ENCODE results near the gene TXN2. TPM values are rescaled to one million over a fixed set of nuclear protein-coding genes. Genes with fewer than 3 reads are reported as not detected.

TXN2 gene
- polyA plus RNA-seq, 1 experiment = 157 TPM

DNA sequence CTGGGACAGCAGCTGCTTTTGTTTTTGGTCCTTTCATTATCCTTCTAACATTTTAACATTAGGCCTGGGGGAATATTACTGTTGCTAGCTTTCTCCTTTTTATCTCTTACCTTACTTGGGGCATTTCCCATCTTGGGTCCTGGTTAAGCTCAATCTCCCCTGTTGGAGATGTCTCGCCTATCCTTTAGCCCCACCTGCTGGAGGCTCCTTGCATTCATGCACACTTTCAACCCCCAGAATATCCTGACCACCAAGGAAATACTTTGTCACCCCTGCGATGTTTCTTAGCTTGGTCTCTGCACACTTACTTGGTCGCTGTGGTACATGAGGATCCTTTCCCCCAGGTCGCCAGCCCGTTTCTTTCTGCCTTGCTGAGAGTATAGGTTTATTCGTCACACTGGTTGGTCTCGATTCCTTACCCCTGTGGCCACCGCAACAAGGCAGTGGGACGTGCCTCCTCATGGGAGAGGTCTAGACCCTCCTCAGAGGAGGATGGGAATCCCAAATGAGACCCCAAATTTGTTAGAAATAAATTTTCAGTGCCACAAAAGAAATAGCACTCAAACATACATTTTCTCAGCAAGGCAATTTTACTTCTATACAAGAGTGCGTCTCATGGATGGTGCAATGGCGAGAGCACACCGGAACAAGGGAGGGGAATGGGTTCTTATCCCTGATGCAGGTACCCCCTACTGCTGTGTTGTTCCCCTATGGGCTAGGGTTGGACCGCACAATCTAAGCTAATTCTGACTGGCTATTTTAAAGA lies 5.4 kb upstream of the TXN2 start:
- no peak overlapping the region for H3K4me3 ChIP-seq (ENCODE audit: low read depth, low read length)
- DNase-seq (ENCODE audit: low read depth, low spot score) = no peak
- ChIA-PET POLR2A (interaction anchor here (0.5 to 0.6 kb wide), 3 partner anchors 22 to 1302 kb away, joined by 6 to 9 read pairs (median 7); no protein-coding TSS in a partner anchor), CTCF (interaction anchor here (0.5 to 2.5 kb wide), 56 partner anchors 10 to 646 kb away, joined by 3 to 30 read pairs (median 4); partner anchors contain the start of genes APOL2, APOL4 and FOXRED2)
- no peaks in the 10 kb centered on the region for H3K27me3 ChIP-seq (ENCODE audit: control insufficient read depth, insufficient read depth, low read length)
- H3K9me3 ChIP-seq (ENCODE audit: control insufficient read depth, insufficient read depth, low read length) = peaks cover 7% of the 10 kb centered on the region
- H3K27ac ChIP-seq (ENCODE audit: low read depth, low read length) = no peak overlapping the region
- TF ChIP-seq CTCF (IDR thresholded peaks at IDR 0.05; ENCODE audit: low read depth, low read length) = peak; percentile 80

GRCh38 chr22:36480941-36481392 lies 473 bp downstream of the TXN2 start:
- no peak for DNase-seq (ENCODE audit: low read depth, low spot score)
- Histone ChIP-seq H3K27me3 (ENCODE audit: control insufficient read depth, insufficient read depth, low read length) (no peaks in the 10 kb centered on the region), H3K9me3 (ENCODE audit: control insufficient read depth, insufficient read depth, low read length) (no peaks in the 10 kb centered on the region), H3K4me3 (ENCODE audit: low read depth, low read length) (peak overlapping the region; percentile 80), H3K27ac (ENCODE audit: low read depth, low read length) (peak overlapping the region; percentile 96)
- ChIA-PET POLR2A (interaction anchor here (0.6 to 2.4 kb wide), 4 partner anchors 10 to 336 kb away, joined by 3 to 13 read pairs (median 6); no protein-coding TSS in a partner anchor), CTCF (no interaction called here)
- no peak for TF ChIP-seq CTCF (IDR thresholded peaks at IDR 0.05; ENCODE audit: low read depth, low read length)

DNA sequence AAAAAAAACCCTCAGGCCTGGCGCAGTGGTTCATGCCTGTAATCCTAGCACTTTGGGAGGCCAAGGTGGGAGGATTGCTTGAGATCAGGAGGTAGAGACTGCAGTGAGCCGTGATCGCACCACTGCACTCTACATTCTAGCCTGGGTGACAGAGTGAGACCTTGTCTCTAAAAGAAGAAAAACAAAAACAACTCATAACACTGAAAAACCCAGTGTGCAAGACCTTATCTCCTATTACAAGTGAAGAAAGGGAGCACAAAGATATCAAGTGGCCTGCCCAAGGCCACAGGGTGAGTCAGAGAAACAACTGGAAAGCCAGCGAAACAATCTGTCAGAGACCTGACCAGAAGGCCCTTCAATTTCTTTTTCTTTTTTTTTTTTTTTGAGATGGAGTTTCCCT lies 2.5 kb downstream of the TXN2 start:
- POLR2A ChIA-PET = no interaction called here
- CTCF ChIA-PET = no interaction called here
- TF ChIP-seq CTCF (IDR thresholded peaks at IDR 0.05; ENCODE audit: low read depth, low read length) = no peak
- no peak overlapping the region for H3K27ac ChIP-seq (ENCODE audit: low read depth, low read length)
- H3K4me3 ChIP-seq (ENCODE audit: low read depth, low read length) = no peak overlapping the region
- no peak for DNase-seq (ENCODE audit: low read depth, low spot score)
- H3K27me3 ChIP-seq (ENCODE audit: control insufficient read depth, insufficient read depth, low read length) = no peaks in the 10 kb centered on the region
- H3K9me3 ChIP-seq (ENCODE audit: control insufficient read depth, insufficient read depth, low read length) = no peaks in the 10 kb centered on the region

- CTCF ChIA-PET = no interaction called here
- H3K9me3 ChIP-seq (ENCODE audit: control insufficient read depth, insufficient read depth, low read length) = no peaks in the 10 kb centered on the region
- DNase-seq (ENCODE audit: low read depth, low spot score) = no peak
- POLR2A ChIA-PET = no interaction called here
- H3K27me3 ChIP-seq (ENCODE audit: control insufficient read depth, insufficient read depth, low read length) = no peaks in the 10 kb centered on the region
- H3K4me3 ChIP-seq (ENCODE audit: low read depth, low read length) = no peak overlapping the region
- no peak for TF ChIP-seq CTCF (IDR thresholded peaks at IDR 0.05; ENCODE audit: low read depth, low read length)
- H3K27ac ChIP-seq (ENCODE audit: low read depth, low read length) = no peak overlapping the region
Observed at GRCh38 chr22:36475341-36475740, 6.1 kb downstream of the TXN2 start.

DNA sequence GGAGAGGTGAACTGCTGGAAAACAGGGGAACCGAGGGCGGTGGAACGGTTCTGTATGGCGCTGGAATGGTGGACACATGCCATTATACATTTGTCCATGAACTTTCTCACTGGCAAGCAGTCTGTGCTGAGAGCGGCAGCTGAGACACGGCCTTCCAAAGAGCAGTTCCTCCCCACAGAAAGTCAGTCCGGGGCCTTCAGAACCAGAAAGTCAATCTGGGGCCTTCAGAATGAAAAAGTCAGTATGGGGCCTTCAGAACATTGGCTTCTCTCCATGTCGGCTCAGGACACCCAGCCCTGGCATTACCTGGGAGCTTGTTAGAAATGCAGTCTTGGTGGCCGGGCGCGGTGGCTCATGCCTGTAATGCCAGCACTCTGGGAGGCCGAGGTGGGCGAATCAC lies 8.8 kb downstream of the TXN2 start:
- ChIA-PET POLR2A (interaction anchor here (0.9 kb wide), 1 partner anchor 128 kb away, joined by 5 read pairs; no protein-coding TSS in a partner anchor), CTCF (no interaction called here)
- DNase-seq (ENCODE audit: low read depth, low spot score) = no peak
- H3K27ac ChIP-seq (ENCODE audit: low read depth, low read length) = no peak overlapping the region
- no peaks in the 10 kb centered on the region for H3K27me3 ChIP-seq (ENCODE audit: control insufficient read depth, insufficient read depth, low read length)
- no peak for TF ChIP-seq CTCF (IDR thresholded peaks at IDR 0.05; ENCODE audit: low read depth, low read length)
- H3K4me3 ChIP-seq (ENCODE audit: low read depth, low read length) = no peak overlapping the region
- H3K9me3 ChIP-seq (ENCODE audit: control insufficient read depth, insufficient read depth, low read length) = no peaks in the 10 kb centered on the region
